ENCODE measurements around the gene BGN. TPM values are rescaled to one million over a fixed set of nuclear protein-coding genes. Genes with fewer than 3 reads are reported as not detected.

The BGN gene
- total RNA-seq, result not detected in 2 replicates

DNA sequence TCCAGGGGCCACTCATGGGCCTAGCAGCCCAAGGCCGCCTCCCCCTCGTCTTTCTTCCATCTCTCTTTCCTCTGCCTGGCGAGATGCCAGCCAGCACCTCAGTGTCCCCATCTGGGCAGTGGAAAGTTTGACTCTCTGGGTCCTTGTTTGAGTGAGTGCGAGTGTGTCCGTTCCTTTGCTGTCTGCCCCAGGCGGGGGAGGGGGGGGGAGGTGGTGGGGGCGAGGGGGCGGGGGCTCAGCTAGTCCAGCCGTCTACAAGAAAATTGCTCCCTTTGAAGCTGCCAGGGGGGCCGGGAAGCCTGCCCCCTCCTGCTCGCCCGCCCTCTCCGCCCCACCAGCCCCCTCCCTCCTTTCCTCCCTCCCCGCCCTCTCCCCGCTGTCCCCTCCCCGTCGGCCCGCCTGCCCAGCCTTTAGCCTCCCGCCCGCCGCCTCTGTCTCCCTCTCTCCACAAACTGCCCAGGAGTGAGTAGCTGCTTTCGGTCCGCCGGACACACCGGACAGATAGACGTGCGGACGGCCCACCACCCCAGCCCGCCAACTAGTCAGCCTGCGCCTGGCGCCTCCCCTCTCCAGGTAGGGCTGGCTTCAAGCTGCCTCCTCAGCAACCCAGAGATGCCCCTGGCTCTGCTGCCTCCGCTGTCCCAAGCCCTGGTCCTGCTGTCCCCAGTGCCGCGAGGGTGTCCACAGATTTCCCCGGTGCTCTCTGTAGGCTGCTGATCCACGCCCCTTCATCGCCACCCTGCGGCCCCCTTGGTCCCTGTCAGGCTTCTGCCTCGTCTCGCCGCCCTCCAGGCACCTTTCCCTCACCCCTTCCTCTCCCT is at the start of gene BGN:
TSS of gene BGN (plus strand) at position 440 of the 821 bp plus-strand sequence. CDS start 9,652 bp downstream, outside the sequence.
- intact Hi-C loops (cut with micrococcal nuclease), result no loop called here

DNA sequence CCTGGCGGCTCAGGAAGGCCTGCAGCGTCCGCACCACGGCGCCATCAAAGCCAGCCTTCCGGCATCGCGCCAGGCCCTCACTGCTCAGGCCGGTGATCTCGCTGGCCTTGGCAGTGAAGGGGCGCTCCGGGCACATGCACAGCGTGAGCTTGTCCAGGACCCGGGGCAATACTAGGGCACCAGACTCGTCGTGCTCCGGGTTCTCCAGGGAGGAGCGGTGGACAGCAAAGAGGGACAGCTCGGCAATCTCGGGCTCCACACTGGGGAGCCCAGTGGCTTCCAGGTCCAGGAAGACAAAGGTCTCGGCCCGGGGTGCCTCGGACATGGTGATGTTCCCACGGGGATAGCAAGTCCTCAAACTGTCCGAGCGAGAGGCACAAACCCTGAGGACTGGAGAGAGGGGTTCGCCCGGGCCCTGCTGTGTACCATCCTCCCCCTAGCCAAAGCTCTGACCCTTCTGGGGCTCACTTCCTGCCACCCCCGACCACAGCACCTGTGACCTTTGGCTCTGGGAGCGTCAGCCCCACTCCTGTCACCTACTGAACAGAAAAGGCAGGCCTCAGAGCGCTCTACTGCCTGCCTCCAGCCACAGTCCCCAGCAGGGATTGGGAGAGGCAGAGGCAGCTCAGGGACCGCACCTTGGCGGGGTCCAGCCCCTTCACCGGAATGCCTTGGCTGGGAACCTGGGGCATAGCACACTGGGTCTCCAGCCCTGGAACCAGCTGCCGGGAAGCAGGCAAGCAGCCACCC is 49.5 kb upstream of the BGN start:
- intact Hi-C loops (cut with micrococcal nuclease), result no loop called here

DNA sequence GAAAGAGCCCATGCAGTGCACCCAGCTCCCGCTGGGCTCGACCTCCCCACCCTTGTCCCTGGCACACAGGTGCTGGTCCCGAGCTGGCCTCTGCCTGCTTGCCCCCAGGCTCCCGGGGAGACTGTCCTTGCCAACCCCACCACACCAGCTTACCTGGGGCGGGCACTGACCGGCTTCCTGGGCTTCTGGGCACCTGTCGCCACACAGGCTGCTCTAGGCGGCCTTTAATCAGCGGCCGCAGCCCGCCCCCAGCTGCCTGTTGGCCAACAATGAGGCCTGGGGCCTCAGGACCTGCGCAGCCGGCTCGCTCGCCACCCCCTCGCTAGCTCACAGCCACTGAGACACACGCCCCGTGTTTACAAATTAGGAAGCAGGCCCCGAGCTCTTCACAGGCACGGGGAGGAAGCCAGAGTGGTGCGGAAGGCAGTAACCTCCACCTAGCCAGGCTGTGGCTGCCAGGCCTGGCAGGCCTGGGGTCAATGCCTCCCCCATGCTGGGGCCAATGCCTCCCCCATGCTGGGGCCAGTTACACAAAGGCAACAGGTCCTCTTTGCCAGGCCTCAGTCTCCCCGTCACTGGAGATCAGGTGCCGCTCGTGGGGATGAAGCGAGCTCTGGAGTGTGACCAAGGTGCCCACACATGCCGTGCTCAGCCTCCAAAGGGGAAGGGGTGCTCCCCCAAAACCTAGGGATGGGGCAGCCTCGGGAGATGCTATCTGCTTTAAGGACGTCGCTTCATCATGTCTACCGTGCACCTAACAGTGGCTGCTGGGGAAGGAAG is 48.7 kb upstream of the BGN start, which contains the start of gene TREX2:
TSS of gene TREX2 (minus strand) at position 201 of the 780 bp plus-strand sequence. CDS start 626 bp downstream, outside the sequence.
- intact Hi-C loops (cut with micrococcal nuclease), result no loop called here

DNA sequence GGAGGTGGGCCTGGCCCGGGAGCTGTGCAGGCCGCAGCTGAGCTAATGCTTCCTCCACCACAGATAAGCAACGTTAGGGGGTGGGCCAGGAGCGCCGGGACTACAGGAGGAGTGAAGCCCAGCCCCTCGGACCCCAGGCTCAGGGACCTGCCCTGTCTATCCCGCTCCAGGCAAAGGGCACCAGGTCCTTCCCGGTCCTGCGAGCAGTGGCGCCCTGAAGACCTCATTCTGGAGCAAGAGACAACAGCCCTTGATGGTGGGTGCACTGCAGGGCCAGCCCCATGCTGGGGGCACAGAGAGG is 48.2 kb upstream of the BGN start:
- intact Hi-C loops (cut with micrococcal nuclease), result no loop called here

DNA sequence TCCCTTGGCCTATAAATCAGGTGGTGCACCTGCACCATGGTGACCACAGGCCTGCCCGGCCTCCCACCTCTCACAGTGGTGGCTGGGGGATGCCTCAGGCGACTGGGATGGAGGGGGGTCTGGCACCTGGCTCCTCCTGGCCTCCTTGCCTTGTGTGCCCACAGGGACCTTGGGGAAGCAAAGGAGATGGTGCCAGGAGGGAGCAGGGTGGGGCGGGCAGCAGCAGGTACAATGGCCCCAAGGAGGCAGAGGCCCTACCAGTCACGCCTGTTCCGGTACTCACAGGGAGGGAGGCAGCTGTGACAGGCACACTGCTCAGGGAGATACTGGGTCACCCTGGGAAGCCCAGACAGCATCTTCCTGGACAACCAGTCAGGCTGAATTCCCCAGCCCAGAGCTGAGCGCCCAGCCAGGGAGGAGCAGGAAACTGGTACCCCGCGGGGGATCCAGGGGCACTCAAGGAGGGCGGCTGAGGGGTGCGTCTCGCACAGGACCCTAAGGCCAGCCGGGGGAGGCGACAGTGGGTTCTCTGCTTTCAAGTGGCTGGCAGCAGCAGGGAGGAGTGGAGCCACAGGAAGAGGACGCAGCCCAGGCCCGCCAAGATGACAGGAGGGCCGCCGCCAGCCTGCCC is 47.7 kb upstream of the BGN start:
- intact Hi-C loops (cut with micrococcal nuclease), result no loop called here

DNA sequence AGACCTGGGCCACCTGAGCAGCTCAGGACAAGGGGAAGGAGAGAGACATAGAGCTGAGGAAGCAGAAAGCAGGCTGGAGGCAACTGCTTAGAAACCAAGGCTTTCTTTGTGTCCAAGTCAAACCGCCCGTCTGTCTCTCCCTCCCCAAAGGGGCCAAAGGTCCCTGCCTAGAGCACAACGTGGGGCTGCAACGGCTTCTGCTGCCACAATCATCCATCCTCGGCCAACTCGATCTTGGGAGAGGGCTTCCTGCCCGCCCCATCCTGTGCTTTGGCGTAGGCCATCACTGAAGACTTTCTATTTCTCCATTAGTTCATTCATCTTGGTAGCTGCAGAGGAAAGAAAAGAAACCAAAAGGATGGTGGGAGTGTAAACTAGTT is 47.2 kb upstream of the BGN start:
- intact Hi-C loops (cut with micrococcal nuclease), result no loop called here

DNA sequence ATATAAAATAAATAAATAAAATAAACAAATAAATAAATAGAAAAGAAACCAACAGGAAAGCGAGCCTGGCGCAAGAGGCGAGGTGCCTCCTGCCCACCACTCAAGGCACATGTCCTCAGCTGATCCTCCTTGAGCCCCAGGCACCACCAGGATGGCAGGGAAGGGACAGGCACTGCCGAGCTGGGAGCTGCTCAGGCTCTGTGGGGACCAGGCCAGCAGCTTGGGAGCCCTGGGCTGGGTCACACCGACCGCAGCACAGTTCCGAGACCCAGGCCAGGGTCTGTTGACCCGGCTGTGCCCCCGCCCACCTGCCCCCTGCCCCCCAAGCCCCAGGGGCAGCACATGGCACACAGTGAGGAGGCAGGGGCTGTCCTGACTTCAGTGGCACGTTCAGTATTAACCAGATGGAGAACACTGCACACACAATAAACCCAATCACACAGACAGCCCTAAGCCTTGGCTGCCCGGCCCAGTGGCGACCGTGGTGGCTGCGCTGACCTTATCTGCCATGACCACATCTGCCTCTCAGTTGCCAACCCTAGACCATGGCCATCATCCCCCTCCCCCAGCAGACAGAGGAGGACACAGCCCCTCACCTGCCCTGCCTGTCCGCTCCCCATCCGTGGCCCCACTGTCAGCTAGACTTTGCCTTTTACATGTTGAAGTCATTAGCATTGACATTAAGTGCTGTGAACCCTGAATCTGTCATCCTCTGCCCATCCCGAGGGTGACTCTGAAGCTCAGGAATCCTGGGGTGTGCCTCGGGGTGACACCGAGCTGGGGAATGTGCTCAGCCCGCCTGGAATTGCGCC is 46.0 kb upstream of the BGN start:
- intact Hi-C loops (cut with micrococcal nuclease), result no loop called here

DNA sequence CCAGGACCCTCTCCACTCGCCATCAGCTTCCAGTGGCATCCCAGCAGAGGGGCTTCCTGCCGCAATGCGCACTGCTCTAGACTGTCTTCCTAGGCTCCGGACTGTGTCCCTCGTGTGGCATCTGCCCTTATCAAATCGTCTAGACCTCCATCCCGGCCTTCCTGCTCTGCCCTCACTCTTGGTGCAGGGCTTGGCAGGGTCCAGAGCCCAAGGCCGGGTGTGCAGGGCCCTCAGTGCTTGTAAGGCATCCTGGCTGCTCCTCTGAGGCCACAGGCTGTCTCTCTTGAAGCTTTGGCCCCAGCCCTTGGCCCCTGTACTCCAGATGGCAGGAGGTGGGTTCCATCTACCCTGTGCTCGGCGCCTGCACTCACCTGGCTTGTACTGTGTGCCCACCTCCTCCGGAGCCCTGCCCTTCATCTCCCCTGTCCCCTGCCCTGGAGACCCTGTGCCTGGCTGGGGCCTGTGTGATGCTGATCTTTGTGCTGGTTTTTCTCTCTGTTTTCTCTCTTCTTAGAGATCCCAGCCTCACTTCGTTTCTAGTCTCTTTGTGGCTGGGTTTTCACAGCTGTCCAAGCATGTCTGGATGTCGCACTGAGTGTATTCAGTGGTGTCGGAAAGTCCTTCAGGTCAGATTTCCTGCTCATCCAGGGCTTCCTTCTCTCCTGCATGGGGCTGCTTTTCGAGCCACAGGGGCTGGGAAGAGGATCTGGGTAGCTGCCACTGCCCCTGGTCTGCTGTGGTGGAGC is 45.2 kb upstream of the BGN start:
- intact Hi-C loops (cut with micrococcal nuclease), result no loop called here

DNA sequence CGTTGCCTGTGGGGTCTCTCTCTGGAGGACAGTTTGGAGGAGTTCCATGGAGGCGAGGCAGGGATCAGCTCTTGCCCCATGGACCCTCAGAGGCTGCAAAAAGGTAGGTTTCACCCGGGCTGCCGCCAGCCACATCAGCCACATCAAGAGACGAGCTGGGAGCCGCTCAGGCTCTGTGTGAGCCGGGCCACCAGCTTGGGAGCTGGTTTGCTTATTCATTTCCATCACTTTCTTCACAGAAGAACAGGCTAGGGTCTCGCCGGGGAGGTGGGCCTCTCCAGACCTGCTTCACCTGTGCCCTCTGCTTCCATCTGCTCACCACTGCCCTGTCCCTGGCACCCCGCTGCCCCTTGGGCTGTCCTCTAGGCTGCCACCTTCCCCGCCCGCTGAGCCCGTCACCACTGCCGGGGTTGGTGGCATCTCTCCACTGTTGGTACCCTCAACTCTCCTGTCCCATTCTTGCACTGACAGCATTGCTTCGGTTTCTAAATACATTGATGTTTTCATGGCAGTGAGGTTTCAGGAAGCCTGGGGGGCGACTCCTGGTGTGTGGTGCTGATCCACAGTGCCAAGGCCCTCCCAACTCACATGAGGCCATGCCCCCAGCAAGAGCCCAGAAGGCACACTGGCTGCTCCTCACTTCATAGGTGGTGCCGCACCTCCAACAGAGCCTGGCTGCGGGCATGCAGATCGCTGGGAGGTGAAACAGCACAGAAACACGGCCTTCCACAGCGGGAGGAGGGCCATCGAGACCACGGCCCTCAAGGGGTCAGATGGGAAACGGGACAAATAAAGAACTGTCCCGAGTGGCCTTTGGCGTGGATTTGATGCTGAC is 44.4 kb upstream of the BGN start:
- intact Hi-C loops (cut with micrococcal nuclease), result no loop called here

DNA sequence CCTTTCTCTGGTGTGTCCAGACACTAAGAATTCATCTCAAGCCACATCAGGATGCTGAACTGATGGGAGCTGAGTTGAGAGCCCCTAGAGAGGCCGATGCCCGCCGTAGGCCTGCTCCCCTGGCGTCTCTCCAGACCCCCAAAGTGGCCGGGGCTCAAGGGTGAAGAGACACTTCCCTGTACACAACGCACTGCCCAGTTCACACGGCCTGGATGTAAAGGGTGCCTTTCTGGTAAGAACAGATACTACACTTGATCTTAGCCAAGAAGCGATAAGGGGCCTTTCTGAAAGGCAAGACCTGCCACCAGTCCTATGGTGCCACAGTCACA is 43.9 kb upstream of the BGN start:
- intact Hi-C loops (cut with micrococcal nuclease), result no loop called here

DNA sequence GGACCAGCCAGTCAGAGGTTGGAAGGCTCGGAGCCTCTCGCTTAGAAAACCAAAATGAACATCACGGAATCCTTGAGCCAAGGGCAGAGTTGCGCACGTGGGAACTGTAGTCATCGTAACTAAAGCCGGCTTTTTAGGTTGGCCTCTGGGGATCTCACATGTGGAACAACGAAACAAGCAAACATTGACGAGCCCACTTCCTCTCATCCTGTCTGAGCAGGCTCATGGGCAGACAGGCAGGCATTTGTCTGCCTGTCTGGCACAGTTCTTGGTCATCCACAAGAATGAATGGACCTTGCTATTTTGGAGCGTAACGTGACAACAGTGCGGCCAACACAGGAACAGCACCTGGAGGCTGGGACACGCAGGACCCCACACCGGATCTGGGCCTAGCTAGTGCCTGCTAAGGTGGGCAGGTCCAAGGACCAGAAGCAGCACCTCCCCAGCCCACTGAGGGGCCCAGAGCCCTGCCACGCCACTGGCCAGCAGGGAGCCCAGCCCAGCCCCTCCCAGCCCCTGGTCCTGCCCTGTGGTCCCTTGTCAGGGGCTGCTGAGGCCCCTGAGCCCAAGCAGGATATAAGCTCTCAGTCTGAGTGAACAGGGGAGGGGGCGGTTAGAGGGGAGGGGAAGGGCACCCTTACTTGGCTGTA is 39.8 kb upstream of the BGN start:
- intact Hi-C loops (cut with micrococcal nuclease), result no loop called here

DNA sequence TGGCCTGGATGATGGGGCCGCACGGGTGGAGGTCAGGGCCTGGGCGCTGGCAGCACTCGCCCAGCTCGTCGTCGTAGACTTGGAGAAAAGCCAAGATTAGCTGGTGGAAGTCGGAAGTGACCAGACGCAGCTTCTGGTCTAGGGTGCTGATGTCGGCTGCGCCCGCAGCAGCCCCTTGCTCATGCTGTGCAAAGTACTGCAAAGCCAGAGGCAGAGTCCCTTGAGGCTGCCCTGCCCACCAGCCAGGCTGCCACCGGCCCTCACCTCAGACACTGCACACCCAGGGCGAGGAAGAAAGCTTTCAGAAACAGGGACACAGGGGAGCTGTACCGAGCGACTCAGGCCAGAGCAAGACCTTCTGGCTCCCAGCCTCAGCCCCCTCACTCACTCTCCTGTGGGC is 39.2 kb upstream of the BGN start:
- intact Hi-C loops (cut with micrococcal nuclease), result no loop called here

DNA sequence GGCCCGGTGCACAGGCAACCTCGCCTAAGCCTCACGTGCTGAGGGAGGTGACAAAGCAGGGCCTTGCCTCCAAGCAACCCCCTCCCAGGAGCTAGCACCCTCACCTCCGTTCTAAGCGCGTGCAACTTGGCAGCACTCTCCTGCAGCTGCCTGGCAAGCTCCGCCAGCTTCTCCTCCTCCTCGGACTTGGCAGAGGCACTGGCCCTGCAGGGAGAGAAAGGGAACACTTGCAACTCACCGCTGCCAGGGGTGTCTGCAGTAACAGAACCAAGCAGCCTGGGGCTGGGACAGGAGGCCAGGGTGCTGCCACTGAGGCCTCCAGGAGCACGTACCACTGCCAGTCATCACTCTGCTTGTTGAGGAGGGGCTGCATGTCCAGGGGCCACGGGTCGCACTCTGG is 38.6 kb upstream of the BGN start:
- intact Hi-C loops (cut with micrococcal nuclease), result no loop called here

DNA sequence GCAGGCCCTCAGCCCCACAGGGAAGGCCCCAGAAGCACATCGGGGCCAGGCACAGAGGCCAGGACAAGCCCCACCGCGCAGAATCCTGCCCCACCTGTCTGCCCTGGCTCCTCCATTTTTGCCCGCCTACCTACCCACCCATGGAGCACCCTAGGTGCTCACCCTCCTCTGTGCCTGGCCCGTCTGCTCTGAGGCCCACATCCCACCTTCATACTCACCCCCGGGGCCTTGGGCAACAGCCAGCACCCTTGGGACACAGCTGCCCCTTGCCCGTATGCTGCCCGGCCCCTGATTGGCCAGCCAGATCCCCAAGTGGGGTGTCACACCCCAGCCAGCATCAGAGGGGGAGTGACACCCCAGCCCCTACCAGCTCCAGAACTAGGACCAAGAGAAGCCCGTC is 38.1 kb upstream of the BGN start:
- intact Hi-C loops (cut with micrococcal nuclease), result no loop called here

DNA sequence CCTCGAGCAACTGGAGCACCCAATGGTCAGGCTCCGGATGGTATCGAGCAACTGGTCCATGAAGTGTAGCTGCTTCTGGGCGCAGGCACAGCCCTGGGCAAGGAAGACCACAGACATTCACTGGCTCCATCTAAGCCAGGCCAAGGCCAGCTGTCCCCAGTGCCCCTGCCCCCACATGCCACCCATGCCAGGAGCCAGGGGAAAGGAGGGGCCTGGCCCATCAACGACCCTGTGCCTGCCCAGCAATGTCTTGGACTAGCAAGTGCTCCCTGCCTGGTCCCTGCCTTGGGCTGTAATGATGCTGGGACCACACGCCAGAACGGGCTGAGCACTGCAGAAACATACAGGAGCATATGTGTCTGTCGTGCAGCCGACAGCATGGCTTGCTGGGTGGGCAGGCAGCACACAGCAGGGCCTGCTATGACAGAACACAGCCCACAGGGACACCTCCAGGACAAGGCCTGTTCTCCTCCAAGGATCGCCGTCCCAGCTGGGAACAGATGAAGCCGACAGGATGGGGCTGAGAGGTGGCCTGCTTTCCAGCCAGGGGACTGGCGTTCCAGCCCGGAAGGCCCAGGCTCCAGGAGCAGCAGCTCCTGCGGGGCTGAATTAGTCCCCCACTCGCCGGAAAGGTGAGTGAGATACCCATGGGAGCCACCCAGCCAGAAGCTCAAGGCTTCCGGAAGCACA is 37.5 kb upstream of the BGN start:
- intact Hi-C loops (cut with micrococcal nuclease), result no loop called here

DNA sequence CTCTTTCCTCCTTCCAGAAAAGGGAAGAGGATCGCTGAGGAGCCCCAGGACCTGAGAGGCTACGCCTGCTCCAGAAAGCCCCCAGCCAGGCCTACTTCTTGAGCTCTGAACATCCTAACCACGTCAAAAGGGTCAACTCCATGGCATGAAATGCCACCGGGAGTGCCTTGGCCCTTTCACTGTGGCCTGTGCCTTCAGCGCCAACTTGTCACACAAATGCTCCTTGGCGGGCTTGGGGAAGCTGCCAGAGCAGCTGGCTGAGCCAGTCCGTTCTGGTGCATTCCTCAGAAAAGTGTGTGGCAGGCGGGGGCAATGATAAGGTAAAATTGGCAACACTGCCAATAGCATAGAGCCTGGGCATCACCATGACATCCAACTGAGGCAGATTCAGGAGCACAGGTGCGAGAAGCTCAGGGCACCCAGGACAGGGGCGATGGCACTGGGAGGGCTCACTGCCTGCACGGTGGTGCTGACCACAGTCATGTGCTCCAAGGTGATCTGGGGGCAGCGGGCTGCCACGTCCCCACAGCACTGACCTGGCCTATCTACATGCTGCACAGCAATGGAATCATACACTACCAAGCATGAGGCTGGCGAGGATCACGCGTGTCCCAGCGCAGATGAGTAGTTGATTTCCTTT is 36.8 kb upstream of the BGN start:
- intact Hi-C loops (cut with micrococcal nuclease), result no loop called here

DNA sequence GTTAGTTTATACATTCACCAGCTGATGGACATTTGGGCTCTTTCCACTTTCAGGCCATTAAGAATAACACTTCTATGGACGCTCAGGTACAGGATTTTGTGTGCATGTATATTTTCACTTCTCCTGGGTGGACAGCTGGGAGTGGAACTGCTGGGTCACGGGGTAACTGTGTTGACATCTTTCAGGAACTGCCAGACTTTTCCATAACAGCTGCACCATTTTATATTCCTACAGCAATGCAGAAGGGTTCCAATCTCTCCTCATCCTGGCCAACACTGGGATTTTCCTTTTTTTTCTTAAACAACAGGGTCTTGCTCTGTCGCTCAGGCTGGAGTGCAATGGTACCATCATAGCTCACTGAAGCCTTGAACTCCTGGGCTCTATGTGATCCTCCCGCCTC is 36.3 kb upstream of the BGN start:
- intact Hi-C loops (cut with micrococcal nuclease), result no loop called here

DNA sequence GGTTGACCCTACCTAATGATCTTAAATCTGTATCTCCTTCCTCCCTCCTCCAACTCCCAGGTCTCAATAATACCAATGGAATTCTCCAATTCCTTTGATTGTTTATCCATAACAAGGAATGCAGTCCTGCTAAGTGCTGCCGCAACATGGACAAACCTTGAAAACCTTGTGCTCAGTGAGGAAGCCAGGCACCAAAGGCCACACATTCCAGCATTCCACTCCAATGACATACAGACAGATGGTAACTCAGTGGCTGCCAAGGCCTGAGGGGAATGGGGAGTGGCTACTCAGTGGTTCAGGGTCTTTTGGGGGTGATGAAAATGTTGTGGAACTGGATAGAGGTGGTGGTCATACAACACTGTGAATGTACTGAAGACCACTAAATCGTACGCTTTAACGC is 34.8 kb upstream of the BGN start:
- intact Hi-C loops (cut with micrococcal nuclease), result loop anchor here (10.0 kb wide), 1 partner anchor 55 kb away; the partner anchor contains the start of gene PNMA6E
